Mammary epithelial cell (primary cell): ENCODE data around the gene HTT.

ENCODE experiments used
- EZH2 ChIP-seq: IDR thresholded peaks from 2 replicates; pipeline ENCODE4 v1.6.1; 2012; ENCODE audit warnings: low read length, inconsistent platforms, borderline replicate concordance
- TF ChIP-seq, protein P1 (sequence below), 2 donors: IDR thresholded peaks in 1 of 2; conservative IDR thresholded peaks in 1 of 2; 2 replicates each; pipeline ENCODE4 v1.5.1; 2011 to 2012; ENCODE audit warnings: inconsistent platforms in 2 of 2, low read length in 2 of 2, mild to moderate bottlenecking in 2 of 2, control low read depth in 1 of 2, low read depth in 1 of 2; ENCODE audit not compliant: insufficient read depth in 1 of 2; ENCODE audit errors: extremely low read depth in 1 of 2

DNA sequence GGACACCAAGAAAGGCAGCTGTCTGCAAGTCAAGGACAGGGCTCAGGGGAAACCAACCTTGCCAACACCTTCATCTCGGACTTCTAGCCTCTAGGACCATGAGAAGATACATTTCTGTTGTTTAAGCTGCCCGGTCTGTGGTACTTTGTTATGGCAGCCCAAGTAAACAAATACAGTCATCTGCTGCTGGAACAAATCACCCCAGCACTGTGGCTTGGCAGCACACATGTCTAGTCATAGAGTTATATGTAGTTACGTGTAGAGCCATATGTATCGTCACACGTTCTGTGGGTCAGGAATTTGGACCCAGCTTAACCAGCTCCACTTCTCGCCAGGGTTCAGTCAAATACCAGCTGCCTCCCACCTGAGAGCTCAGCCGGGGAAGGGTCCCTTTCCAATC is 2.7 kb upstream of the HTT start:
- TF ChIP-seq, protein P1, sequence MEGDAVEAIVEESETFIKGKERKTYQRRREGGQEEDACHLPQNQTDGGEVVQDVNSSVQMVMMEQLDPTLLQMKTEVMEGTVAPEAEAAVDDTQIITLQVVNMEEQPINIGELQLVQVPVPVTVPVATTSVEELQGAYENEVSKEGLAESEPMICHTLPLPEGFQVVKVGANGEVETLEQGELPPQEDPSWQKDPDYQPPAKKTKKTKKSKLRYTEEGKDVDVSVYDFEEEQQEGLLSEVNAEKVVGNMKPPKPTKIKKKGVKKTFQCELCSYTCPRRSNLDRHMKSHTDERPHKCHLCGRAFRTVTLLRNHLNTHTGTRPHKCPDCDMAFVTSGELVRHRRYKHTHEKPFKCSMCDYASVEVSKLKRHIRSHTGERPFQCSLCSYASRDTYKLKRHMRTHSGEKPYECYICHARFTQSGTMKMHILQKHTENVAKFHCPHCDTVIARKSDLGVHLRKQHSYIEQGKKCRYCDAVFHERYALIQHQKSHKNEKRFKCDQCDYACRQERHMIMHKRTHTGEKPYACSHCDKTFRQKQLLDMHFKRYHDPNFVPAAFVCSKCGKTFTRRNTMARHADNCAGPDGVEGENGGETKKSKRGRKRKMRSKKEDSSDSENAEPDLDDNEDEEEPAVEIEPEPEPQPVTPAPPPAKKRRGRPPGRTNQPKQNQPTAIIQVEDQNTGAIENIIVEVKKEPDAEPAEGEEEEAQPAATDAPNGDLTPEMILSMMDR (conservative IDR thresholded peaks at IDR 0.05 in 1 of 2, IDR thresholded peaks at IDR 0.05 in 1 of 2; ENCODE audit: extremely low read depth in 1 of 2, insufficient read depth in 1 of 2, low read depth in 1 of 2, low read length in 2 of 2), result no peak
- TF ChIP-seq EZH2, result no peak
